GM21723 (cell line): ENCODE data around the gene IRF8.

Experiments
- ATAC-seq: cut with Tn5 transposase; IDR thresholded peaks from one replicate; pipeline ENCODE4 v1.9.1; 2021; ENCODE audit warnings: mild to moderate bottlenecking, moderate library complexity; ENCODE audit not compliant: unreplicated experiment

Gene IRF8

DNA sequence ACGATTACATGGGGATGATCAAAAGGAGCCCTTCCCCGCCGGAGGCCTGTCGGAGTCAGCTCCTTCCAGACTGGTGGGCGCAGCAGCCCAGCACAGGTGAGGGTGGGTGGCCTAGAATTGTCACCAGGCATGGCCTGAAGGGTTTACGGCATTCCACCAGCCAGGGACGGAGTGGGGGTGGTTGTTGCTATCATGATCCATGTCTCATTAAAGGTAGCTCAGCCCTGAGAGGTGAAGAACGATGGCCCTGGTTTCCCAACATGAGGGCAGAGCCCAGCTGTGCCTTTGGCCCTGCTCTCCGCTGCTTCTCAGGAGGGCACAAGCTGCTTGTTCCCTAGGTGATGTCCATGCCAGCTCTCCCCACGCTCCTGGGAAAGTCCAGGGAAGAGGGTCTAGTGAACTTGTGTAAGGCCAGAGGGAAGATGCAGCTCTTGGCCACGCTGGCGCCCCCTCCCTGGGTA lies 14.2 kb downstream of the IRF8 start:
- no peak for ATAC-seq

DNA sequence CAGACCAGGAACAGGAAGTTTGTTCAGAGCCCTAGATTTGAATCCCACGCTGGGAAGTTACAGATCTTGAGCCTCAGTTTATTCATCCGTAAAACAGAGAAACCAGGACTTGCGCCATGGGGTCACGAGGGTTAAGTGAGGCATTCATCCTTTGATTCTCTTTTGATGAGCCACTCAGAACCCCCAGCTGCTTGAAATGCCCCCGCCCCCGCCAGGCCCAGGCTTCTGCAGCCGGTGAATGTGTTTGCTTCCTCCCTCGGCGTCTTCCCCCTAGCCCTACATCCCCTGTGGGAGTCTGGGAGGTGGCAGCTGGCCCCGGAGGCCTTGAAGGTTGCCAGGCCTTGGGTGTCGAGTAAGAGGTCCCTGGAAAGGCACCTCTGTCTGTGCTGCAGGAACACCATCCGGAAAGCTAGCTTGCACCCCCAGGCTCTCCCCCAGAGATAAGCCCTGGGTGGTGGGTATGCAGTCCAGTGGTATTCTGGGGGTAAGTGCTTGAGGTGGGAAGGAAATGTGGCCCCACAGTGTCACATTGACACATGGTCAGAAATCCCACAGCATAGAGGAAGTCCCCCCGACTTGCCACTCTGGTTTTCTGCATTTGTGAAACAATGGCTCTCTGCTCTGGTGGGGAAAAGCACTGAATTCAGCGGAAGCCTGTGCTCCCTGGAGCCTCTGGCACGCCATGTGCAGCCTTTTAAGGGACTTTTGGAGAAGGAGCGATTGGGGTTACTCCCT lies 14.9 kb downstream of the IRF8 start:
- ATAC-seq = no peak

DNA sequence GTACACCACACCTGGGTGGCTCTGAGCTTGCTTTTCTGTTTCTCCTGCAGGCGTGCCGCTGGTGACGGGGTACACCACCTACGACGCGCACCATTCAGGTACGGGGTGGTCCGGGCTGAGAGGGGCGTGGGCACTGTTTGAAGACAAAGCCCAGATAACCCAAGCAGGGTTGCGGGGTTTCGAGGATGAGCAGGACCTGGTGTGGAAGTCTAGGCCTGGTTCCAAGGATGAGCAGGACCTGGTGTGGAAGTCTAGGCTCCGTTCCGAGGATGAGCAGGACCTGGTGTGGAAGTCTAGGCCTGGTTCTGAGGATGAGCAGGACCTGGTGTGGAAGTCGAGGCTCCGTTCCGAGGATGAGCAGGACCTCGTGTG lies 15.4 kb downstream of the IRF8 start:
- ATAC-seq = no peak

DNA sequence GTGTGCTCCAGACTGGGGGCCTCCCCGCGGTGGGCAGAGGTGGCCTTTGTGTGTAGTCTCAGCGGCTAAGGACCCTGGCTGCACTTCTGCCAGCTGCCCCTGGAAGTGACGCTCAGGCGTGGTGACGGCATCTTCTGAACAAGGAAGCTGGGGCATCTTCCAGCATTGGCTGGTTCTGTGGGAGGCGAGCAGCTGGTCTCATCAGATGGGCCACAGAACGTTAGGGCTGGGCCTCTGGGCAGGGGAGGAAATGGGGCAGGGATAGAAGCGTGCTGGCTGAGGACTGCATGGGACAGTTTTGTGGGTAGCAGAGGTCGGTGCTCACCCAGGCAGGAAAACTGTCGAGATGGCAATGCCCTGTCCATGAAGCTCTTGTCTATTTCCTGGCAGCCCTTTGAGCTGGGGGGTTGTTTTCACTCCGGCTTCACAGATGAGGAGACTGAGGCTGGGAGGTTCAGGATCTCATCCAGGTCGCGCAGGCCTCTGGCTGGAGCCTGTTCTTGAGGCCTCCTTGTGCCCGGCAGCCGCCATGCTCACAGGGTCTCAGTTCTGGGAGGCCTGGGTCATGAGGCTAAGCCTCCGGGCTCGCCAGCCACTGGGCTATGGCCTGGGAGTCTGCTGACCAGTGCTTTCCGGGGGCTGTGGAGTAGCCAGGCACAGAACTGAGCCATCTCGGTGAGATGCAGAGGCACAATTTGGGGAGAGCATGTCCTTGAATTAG lies 16.3 kb downstream of the IRF8 start:
- no peak for ATAC-seq

DNA sequence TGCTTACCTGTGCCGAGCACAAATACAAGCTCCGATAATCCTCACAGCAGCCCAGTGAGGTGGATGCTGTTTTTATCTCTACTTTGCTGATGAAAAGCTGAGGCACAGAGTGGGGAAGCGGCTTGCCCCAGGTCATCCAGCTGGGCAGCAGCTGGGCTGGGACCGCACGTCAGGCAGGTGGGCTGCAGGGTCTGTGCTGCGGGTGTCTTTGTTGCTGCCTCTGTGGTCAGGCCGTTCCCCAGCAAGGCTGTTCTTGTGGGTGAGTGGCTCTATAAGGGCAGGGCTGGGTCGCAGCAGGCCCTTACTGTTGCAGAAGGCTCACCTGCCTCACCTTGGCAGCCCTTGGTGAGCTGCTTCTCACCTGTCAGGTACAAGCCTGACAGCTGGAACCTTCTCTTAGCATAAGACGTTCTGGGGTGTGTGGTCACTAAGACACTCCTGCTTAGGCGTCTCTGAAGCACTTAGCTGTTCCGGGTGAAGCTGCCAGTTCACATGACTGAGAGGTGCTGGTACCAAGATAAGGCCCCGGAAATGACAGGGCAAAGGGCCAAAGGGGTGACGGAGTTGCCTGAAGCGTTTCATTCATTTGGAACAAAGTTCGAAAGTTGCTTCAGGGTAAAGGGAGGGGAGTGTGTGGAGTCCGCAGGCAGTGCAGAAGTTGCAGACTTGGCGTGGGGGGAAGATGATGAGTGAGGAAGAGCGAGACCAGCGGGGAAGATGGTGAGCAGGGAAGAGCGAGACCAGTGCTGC lies 17.4 kb downstream of the IRF8 start:
- no peak for ATAC-seq

DNA sequence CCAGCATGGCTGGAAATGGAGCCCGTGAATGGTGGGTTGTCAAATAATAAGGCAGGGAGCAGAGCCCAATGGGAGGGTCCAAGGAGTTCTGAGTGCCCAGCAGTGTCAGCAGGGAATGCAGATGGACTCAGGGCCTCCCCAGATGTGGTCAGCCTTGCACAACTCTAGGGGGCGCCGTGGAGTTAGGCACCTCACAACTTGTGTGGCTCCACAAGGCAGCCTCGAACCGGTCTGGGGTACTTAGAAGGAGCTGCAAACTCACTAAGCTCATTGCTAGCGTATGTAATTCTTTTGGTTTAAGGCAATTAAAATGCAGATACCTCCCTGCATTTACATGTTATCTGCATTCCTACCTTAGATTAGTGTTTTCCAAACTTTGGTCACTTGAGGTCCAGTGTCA lies 18.1 kb downstream of the IRF8 start:
- no peak for ATAC-seq

DNA sequence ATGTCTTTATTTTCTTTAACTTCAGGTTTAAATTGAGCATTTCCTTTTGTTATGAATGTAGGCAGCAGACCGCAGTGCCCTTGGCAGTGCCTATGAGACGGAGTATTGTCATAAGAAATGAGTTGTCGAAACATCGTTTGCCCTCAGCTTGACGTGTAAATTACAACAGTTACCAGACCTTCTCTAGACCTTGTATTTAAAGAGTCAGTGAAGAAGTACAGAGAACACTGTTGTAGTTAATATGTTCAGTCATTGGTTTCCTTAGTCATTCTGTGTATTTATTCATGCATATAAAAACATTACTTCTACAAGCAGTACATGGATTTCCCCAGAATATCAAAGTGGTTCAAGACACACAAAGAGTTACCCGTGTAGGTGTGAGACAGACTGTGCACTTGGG lies 19.0 kb downstream of the IRF8 start:
- ATAC-seq = no peak

DNA sequence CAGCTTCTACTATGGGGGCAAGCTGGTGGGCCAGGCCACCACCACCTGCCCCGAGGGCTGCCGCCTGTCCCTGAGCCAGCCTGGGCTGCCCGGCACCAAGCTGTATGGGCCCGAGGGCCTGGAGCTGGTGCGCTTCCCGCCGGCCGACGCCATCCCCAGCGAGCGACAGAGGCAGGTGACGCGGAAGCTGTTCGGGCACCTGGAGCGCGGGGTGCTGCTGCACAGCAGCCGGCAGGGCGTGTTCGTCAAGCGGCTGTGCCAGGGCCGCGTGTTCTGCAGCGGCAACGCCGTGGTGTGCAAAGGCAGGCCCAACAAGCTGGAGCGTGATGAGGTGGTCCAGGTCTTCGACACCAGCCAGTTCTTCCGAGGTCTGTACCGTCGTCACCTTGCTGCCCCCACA lies 19.5 kb downstream of the IRF8 start:
- ATAC-seq = no peak

DNA sequence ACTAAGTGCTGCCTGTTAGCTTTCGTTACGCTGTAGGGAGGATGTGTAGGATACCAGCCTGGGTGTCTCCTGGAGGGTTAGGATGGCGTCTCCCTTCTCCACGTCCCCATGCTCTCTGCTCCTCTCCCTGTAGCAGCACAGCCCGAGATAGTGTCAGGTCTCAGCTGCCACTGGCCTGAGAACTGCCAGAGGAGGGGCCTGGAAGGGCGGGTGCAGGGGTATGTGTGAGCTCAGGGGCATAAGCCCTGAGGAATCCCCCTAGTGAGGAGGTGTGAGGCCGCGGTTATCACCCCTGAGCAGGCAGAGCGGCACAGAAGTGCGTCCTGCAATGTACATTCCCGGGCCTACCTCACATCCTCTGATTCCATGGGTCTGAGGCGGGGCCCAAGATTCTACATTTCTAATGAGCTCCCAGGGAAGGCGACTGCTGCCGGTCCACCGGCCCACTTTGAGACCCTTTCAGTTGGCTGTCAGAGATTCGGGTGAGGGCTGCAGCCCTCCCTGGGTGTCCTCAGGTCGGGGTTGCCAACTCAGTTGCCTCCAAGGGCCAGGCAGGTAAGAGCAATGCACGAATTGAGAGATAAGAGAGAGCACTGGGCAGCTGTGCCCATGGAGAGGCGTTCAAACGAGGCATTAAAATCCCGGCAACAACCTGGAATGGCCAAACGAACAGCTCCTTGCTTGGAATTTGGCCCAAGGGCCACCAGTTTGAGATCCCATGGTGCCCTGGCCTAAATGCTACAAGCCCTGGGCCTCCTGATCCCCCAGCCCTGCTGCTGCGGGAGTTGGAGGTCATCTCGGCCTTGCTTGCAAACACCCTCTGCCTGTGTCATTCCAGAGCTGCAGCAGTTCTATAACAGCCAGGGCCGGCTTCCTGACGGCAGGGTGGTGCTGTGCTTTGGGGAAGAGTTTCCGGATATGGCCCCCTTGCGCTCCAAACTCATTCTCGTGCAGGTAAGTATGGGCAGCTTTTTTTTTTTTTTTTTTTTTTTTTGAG lies 20.6 kb downstream of the IRF8 start:
- no peak for ATAC-seq

DNA sequence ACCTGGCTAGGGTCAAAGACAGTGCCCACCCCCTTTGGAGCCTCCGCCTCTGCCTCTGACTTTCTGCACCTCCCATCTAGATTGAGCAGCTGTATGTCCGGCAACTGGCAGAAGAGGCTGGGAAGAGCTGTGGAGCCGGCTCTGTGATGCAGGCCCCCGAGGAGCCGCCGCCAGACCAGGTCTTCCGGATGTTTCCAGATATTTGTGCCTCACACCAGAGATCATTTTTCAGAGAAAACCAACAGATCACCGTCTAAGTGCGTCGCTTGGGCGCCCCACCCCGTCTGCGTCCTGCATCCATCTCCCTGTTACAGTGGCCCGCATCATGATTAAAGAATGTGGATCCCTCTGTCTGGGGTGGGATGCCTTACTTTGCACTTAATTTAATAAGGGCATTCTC lies 22.1 kb downstream of the IRF8 start:
- ATAC-seq = no peak

DNA sequence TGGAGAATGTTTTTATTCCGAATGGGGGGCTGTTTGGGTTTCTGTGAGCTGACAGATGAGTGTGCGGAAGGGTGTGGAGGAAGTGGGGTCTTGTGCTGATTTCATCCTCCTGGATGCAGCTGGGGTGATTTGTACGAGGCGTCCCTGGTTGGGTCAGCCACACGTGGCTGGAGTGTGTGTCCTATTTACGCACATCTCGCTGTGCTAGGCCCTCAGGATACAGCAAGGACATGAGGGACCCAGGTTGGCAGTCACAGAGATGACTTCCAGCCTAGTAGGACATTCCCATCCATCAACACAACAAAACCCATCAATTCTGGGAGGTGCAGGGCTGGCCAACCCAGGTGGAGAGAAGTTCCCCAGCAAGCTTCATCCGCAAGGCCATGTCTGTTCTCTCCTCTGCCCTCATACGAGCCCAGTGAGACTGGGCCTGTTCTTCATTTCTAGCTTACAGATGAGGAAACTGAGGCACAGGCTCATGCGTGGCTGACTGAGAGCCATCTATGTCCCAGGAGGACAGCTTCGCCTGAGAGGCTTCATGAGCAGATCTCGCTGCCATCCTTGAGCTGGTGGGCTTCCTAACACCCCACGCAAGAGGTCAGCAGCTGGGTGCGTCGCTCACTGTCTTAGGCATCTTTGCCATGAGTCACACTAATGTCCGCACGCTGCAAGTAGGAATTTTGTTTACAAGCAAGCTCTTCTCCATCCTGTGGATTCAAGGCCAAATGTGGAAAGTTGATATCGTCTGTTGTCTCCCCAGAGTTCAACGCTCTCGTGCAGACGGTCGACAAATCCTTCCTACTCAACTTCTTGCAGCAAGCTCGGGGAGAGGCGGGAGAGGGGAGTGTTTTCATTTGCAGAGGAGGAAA lies 24.4 kb downstream of the IRF8 start:
- ATAC-seq = no peak

DNA sequence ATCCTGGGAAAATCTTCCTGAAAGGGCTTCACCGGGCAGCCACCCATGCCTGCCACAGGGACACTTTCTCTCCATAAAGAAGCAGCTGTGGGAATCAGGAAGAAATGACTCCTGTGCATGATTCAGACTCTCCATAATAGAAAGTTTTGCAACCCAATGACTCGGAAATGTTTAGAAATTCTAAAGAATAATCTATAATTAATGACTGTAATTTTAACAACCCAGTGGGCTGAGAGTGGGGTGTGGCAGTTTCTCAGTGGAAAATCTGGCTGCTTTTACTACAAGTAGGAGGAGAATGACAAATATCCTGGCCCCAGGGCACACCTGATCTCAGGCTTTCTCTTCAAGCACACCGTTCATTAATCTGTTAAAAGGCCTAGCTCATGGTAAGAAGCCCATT lies 25.7 kb downstream of the IRF8 start:
- no peak for ATAC-seq

DNA sequence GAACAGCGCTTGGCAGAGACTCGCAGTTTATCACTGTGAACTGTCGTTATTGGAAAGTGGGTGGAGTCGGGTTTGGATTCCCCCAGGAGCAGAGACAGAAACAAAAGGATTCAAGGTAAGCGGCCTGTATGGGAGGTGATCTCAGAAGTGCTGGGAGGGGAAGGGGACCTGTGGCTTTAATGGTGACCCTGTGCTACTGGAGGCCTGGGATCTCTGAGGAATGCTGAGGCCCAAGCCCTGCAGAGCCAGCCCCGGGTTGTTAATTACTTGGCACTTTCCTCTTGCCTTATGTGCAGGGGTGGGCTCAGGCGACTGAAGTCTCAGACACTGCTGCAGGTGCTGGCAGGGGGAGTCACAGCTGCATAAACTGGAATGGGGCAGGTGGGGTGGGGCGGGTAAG lies 27.4 kb downstream of the IRF8 start:
- no peak for ATAC-seq

DNA sequence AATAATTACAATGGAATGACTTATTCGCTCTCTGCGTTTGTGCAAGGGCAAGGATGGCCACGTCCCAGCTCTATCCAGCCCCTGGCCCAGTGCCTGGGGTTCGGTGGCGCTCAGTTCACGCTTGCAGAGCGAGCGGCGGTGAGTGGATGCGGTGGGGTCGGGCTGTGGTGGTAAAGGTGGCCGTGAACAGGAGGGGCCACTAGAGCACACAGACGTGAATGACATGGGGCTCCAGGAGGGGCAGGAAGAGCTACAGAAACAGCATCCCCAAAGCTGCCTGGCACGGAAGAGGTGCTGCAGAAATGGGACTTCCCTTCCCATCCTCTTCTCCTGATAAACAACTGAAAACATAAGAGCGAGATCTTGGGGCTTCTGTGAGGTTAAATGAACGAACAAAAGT lies 28.4 kb downstream of the IRF8 start:
- no peak for ATAC-seq

DNA sequence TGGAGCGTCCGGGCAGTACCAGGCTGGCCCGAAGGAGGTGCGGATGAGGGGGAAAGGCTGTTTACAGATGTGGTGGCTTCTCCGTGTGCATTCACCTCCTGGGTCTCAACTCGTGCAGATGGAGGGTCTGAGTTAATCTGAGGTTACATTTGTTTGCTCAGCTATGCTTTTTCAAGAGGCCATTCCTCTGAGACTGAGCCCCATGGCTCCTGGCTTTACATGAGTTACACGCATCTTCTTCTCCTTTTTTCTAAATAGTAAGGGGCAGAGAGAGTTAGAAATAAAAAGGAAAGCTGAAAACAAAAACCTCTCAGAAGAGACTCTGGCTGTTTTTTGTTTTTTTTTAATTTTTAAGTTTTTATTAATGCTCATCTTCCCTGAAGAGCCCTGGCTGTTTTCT lies 29.0 kb downstream of the IRF8 start:
- ATAC-seq = no peak

DNA sequence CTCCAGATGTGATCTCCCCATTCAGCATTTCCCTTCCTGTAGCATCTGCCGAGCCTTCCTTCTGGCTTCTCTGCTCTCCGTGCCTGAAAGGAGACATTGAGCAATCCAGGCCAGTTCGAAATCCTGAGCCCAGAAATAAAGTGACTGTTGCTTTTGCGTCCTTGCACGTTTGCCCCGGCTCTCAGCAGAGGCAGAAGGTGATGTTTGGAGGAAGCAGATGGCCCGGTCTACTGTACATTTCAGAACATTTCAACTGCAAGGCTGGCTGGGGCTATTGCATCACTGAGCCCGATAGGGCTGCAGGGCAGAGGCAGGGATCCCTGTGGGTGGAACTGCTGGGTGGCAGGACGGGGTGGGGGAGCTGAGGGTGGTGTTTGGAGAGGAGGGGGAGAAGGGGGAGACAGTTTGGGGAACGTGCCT lies 29.4 kb downstream of the IRF8 start:
- ATAC-seq = no peak

DNA sequence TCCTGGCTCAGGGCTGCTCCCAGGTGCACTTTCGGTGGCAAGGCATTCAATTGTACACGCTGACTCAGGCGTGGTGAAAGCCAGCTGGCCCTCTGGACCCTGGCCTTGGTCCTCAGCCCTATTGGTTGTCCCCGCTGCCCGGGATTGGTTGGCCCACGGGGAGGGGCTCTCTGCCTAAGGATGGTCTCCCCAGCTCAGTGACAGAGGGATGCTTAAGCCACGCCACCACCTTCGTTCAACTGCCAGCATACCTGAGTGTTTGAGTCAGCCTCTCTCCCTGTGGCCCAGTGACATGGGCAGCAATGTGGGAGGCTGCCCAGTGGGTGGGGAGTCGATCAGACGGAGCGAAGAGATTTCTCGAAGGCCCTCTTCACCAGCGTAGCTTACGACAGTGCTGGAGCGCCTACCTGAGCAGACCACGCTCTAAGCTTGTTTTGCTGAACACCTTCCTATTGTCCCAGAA lies 30.3 kb downstream of the IRF8 start:
- ATAC-seq = no peak

DNA sequence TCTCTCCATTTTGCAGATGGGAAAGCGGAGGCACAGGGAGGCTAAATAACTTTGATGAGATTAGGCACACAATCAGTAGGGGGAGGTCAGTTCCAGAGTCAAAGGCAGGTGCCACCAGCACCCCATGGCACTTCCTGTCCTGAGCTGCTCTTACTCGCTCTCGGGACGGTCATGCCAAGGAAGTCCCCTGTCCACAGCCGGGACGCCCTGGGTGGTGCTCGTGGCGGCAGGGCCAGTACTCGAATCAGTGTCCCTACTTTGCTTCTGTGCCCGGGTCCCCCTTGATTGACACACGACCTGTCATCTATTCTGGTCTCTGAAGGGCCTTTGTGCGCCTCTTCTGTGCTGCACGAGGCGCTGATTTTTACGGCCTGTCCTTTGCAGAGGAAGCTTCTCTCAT lies 31.3 kb downstream of the IRF8 start:
- no peak for ATAC-seq

DNA sequence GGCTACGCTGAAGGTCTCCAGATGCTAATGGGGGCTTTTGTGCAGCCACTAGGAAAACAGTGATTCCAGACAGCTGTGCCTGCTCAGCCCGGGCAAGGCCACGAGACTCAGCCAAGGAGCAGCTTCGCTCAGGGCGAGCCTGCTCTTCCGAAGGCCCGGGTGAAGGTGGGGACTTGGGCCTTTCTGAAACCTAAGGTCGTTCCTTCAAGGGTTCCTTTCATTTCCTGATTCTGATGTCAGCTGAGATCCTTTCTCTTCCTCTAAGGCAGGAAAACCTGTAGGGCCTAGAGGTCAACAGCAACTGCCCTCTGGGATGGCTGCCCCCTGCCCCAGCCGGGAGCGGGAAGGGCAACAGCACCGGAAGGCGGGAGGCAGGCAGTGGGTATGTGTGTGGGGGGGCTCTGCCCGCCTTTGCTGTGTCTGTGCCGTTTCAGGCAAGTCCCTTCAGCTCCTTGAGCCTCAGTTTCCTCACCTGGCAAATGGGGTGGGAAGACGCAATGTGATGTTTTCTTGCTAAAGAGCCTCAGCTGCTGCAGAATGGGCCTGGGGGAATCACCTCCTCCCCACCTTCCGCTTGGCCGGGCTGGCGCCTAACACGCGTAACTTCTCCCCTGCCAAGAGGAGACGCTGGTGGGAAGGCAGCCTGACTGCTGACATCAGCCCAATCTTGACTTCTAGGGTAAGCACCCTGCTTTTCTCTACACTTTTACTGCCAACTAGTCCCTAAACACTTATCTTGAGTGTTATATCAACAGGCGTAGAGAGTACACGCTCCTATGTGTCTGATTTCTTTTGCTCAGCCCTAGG lies 32.8 kb downstream of the IRF8 start:
- no peak for ATAC-seq
